Left ventricle myocardium inferior (tissue), 1 donor: ENCODE data around the gene GPR158. TPM values are rescaled to one million over a fixed set of nuclear protein-coding genes. Genes with fewer than 3 reads are reported as not detected.
"Not testable (repeated sequence)": the region's sequence is repeated elsewhere in the genome, so short reads cannot be mapped to it uniquely, and the experiment has no call there.

ENCODE experiments used
- DNase-seq: peaks from one replicate; pipeline ENCODE4 v3.0.0-alpha.2; 2020
- H3K27ac ChIP-seq: fragments of 200-600 bp; replicated peaks from 2 replicates; pipeline ENCODE4 v1.8.0; 2021
- H3K27me3 ChIP-seq: fragments of 200-600 bp; 2 replicates; pipeline ENCODE4 v1.8.0; 2021; ENCODE audit warnings: low read depth
- H3K36me3 ChIP-seq: fragments of 200-600 bp; 2 replicates; pipeline ENCODE4 v1.8.0; 2021
- H3K4me1 ChIP-seq: fragments of 200-600 bp; 2 replicates; pipeline ENCODE4 v1.8.0; 2021
- H3K4me3 ChIP-seq: fragments of 200-600 bp; 2 replicates; pipeline ENCODE4 v1.8.0; 2021; ENCODE audit warnings: mild to moderate bottlenecking, moderate library complexity
- H3K9me3 ChIP-seq: fragments of 200-600 bp; replicated peaks from 2 replicates; pipeline ENCODE4 v1.8.0; 2021
- intact Hi-C: fragments of 100-400 bp; cut with micrococcal nuclease; formaldehyde crosslinking; loops from one replicate; pipeline ENCODE4 v1.11.0; 2022
- total RNA-seq: library from RNA; stranded (reverse); fragmentation: NEBNext Ultra II Directional; extraction: Animal tissue kit (Norgen Biotek cat#: 25700); gene quantifications from one replicate; pipeline ENCODE4 v1.2.1, GENCODE V29; 2021
- TF ChIP-seq, protein P1 (sequence below): fragments of 200-600 bp; IDR thresholded peaks from 2 replicates; pipeline ENCODE4 v1.8.0; 2021; ENCODE audit warnings: antibody characterized with exemption, mild to moderate bottlenecking, borderline replicate concordance
- donor health status: DM: no; HTN: yes; CAD: no; lungs with severe emphysema.

GPR158 gene
- total RNA-seq, 1 donor from 2014 or later: not detected

DNA sequence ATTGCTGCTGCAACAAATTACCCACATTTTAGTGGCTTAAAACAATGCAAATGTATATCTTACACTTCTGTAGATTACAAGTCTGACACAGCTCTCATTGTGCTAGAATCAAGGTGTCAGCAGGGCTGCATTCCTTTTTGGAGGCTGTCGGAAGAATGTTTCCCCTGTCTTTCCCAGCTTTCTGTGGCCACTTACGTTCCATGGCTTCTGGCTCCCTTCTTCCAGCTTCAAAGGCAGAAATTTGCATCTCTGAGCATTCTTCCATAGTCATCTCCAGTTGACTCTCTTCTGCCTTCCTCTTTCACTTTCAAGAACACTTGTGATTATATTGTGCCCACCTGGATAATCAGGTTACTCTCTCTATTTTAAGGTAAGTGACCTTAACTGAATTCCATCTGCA is 125.3 kb downstream of the GPR158 start:
- no peaks in the 10 kb centered on the region for H3K36me3 ChIP-seq
- TF ChIP-seq, protein P1, sequence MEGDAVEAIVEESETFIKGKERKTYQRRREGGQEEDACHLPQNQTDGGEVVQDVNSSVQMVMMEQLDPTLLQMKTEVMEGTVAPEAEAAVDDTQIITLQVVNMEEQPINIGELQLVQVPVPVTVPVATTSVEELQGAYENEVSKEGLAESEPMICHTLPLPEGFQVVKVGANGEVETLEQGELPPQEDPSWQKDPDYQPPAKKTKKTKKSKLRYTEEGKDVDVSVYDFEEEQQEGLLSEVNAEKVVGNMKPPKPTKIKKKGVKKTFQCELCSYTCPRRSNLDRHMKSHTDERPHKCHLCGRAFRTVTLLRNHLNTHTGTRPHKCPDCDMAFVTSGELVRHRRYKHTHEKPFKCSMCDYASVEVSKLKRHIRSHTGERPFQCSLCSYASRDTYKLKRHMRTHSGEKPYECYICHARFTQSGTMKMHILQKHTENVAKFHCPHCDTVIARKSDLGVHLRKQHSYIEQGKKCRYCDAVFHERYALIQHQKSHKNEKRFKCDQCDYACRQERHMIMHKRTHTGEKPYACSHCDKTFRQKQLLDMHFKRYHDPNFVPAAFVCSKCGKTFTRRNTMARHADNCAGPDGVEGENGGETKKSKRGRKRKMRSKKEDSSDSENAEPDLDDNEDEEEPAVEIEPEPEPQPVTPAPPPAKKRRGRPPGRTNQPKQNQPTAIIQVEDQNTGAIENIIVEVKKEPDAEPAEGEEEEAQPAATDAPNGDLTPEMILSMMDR: no peak
- no peaks in the 10 kb centered on the region for H3K9me3 ChIP-seq
- H3K27ac ChIP-seq: no peak overlapping the region
- H3K4me3 ChIP-seq: no peak overlapping the region
- H3K4me1 ChIP-seq: no peaks in the 10 kb centered on the region
- intact Hi-C loops: no loop called here
- H3K27me3 ChIP-seq: no peaks in the 10 kb centered on the region
- no peak for DNase-seq

DNA sequence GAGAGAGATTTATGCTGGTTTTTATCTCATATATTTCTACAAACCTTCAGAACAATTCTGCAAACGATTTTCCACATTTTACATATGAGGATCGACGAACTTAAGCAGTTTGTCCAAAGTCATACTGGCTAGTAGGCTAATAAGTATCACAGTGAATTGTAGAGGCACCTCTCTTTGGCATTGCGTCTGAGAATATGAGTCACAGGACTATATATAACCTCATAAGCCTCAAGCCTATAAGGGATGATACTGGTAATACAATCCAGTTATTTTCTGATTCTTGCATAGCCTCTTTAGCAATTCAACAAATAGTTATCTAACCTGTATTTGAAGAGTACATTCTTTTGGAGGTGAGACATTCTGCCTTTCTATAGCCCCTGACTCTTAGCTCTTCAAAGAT is 129.8 kb downstream of the GPR158 start:
- no peak for DNase-seq
- Histone ChIP-seq H3K27me3 (no peaks in the 10 kb centered on the region), H3K36me3 (no peaks in the 10 kb centered on the region)

DNA sequence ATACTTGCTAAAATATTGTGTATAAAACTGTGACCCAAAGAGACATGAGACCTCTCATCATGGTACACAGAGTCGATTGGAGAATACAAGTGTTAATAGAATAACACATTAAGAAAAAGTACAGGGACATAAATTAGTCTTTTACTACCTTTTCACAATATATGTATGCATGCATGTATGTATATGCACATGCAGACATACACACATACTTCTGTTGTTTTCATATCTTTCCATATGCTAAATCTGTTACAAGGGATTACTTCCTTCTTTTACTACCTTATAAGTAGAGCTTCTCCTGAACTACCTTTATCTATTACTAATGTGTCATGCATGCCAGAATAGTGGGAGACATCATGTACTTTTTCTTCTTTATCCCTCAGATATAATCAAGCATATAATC is 131.6 kb downstream of the GPR158 start:
- H3K9me3 ChIP-seq: peaks cover 26% of the 10 kb centered on the region
- intact Hi-C loops: no loop called here
- TF ChIP-seq, protein P1: no peak
- no peak overlapping the region for H3K27ac ChIP-seq
- H3K27me3 ChIP-seq: no peaks in the 10 kb centered on the region
- no peak for DNase-seq
- no peaks in the 10 kb centered on the region for H3K4me1 ChIP-seq
- no peak overlapping the region for H3K4me3 ChIP-seq
- no peaks in the 10 kb centered on the region for H3K36me3 ChIP-seq

More for the DNA sequence above, 129.8 kb downstream of the GPR158 start:
- H3K9me3 ChIP-seq: peaks cover 24% of the 10 kb centered on the region
- TF ChIP-seq, protein P1: no peak
- intact Hi-C loops: no loop called here
- no peak overlapping the region for H3K27ac ChIP-seq
- H3K4me1 ChIP-seq: no peaks in the 10 kb centered on the region
- H3K4me3 ChIP-seq: no peak overlapping the region

DNA sequence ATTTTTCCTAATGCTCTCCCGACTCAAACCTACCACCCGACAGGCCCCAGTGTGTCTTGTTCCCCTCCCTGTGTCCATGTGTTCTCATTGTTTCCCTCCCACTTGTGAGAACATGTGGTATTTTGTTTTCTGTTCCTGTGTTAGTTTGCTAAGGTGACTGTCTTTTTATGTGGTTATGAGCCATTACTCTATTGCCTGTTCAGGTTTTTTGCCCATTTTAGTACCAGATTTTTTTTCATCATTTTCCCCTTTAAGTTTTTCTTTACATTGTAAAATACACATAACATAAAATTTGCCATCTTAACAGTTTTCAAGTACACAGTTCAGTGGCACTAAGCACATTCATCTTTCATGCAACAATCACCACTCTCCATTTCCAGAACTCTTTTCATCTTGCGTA is 133.5 kb downstream of the GPR158 start:
- H3K27me3 ChIP-seq: no peaks in the 10 kb centered on the region
- no peaks in the 10 kb centered on the region for H3K36me3 ChIP-seq
- H3K9me3 ChIP-seq: peaks cover 26% of the 10 kb centered on the region
- DNase-seq: no peak
- H3K4me3 ChIP-seq: no peak overlapping the region
- no peak overlapping the region for H3K27ac ChIP-seq
- TF ChIP-seq, protein P1: no peak
- H3K4me1 ChIP-seq: no peaks in the 10 kb centered on the region
- intact Hi-C loops: no loop called here

DNA sequence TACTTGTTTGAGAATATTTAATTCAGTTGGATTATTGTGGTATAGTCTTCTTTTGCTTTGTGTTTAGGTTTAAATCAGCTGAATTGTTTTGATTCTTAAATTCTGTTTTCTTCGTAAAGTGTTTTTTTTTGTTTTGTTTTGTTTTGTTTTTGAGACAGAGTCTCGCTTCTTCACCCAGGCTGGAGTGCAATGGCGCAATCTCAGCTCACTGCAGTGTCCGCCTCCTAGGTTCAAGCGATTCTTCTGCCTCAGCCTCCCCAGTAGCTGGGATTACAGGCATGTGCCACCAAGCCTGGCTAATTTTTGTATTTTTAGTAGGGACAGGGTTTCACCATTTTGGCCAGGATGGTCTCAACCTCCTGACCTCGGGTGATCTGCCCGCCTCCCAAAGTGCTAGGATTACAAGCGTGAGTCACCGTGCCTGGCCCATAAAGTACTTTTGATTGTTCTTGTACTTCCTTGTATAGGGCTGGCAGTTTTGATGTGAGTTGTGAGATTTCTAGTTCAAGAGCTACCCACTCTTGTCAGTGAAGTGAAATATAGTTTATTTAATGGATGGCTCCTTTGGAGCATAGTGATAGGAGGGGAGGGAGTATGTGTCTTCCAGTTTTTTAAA is 142.9 kb downstream of the GPR158 start:
- peaks cover 19% of the 10 kb centered on the region for H3K9me3 ChIP-seq
- DNase-seq, H3K4me3 ChIP-seq, H3K27ac ChIP-seq, H3K4me1 ChIP-seq, intact Hi-C loops, H3K36me3 ChIP-seq, H3K27me3 ChIP-seq: not testable (repeated sequence)

DNA sequence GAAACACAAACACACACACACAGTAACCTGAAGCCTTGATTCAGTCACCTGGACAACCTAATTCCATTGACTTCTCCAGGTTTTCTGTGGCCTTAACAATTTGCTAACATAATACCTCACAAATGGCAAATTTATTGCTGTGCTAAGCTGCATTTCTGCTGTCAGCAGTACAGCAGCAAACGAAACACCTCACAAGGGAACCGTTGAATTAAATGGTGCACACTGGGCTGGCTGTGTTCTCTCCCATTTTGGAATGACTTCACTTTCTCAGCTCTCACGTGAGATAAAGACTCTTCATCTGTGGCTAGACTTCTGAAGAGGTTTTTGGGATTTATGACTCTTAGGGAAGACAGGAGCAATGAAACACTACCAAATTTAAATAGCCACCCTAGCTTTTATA is 152.5 kb downstream of the GPR158 start:
- H3K27ac ChIP-seq: no peak overlapping the region
- TF ChIP-seq, protein P1: no peak
- intact Hi-C loops: no loop called here
- peaks cover 31% of the 10 kb centered on the region for H3K9me3 ChIP-seq
- DNase-seq: no peak
- H3K4me3 ChIP-seq: no peak overlapping the region
- no peaks in the 10 kb centered on the region for H3K36me3 ChIP-seq
- H3K27me3 ChIP-seq: no peaks in the 10 kb centered on the region
- H3K4me1 ChIP-seq: no peaks in the 10 kb centered on the region
